ENCODE measurements around the gene SIK1.
"Not testable (repeated sequence)": the region's sequence is repeated elsewhere in the genome, so short reads cannot be mapped to it uniquely, and the experiment has no call there.

DNA sequence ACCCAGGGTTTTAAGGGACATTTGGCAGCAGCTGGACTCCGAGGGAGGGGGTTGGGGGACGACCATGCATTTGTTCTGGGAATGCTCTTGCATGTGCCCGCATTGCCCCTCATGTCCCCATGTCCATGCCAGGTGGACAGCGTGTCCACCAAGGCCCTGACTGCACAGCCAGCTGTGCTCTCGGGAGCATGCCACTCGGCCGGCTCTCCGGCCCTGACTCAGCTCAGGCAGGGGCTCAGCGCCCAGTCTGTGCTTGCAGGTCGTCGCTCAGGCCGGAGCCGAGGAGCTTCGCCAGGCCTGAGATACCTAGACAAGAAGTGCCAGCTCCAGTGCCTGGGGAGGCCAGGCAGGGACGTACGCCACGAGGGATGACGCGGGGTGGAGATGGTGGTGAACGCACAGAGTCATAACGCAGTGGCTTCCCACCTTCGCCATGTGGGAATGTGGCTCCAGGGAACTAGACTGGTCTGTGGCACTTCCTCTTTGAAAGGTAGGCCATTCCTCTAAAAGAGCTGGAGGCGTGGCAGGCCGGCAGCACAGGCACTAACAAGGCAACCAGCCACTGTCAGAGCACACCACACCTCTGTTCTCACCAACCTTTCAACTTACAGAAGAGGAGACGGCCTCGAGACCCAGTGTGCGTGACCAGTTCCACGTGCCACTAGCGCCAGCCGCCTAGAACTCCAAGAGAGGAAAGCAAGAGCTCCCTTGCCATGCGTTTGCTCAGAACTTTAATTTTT lies 43.0 kb upstream of the SIK1 start:
- TF ChIP-seq, protein P1, sequence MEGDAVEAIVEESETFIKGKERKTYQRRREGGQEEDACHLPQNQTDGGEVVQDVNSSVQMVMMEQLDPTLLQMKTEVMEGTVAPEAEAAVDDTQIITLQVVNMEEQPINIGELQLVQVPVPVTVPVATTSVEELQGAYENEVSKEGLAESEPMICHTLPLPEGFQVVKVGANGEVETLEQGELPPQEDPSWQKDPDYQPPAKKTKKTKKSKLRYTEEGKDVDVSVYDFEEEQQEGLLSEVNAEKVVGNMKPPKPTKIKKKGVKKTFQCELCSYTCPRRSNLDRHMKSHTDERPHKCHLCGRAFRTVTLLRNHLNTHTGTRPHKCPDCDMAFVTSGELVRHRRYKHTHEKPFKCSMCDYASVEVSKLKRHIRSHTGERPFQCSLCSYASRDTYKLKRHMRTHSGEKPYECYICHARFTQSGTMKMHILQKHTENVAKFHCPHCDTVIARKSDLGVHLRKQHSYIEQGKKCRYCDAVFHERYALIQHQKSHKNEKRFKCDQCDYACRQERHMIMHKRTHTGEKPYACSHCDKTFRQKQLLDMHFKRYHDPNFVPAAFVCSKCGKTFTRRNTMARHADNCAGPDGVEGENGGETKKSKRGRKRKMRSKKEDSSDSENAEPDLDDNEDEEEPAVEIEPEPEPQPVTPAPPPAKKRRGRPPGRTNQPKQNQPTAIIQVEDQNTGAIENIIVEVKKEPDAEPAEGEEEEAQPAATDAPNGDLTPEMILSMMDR (IDR thresholded peaks at IDR 0.05; ENCODE audit: extremely low read depth in 1 of 2, insufficient read depth in 1 of 2, low read depth in 1 of 2, low read length in 2 of 2) = not testable (repeated sequence)
- not testable (repeated sequence) for TF ChIP-seq EZH2 (IDR thresholded peaks at IDR 0.05; ENCODE audit: borderline replicate concordance, low read depth, low read length, severe bottlenecking); POLR2AphosphoS5 (IDR thresholded peaks at IDR 0.05; ENCODE audit: insufficient read depth, low read depth, low read length)

All from endothelial cell of umbilical vein (primary cell).